Gastrocnemius medialis (tissue), 4 donors: ENCODE data around the gene PSG6.
"Not testable (repeated sequence)": the region's sequence is repeated elsewhere in the genome, so short reads cannot be mapped to it uniquely, and the experiment has no call there.

Experiments used
- POLR2A ChIP-seq, 2 donors: fragments of 450-650 bp; IDR thresholded peaks; one replicate each; pipeline ENCODE4 v1.6.1; 2017; ENCODE audit warnings: antibody characterized with exemption in 2 of 2, mild to moderate bottlenecking in 2 of 2, moderate library complexity in 2 of 2
- TF ChIP-seq, protein P1 (sequence below), 5 experiments: fragments of 450-650 bp in 3 of 5; fragments of 200-600 bp in 2 of 5; sonication (generic) in 2 of 5; IDR thresholded peaks in 4 of 5; conservative IDR thresholded peaks in 1 of 5; 1 replicate in 4 of 5; 2 replicates in 1 of 5; pipeline ENCODE4 v1.5.1; 2016 to 2019; ENCODE audit warnings: antibody characterized with exemption in 5 of 5, mild to moderate bottlenecking in 3 of 5, moderate library complexity in 3 of 5

DNA sequence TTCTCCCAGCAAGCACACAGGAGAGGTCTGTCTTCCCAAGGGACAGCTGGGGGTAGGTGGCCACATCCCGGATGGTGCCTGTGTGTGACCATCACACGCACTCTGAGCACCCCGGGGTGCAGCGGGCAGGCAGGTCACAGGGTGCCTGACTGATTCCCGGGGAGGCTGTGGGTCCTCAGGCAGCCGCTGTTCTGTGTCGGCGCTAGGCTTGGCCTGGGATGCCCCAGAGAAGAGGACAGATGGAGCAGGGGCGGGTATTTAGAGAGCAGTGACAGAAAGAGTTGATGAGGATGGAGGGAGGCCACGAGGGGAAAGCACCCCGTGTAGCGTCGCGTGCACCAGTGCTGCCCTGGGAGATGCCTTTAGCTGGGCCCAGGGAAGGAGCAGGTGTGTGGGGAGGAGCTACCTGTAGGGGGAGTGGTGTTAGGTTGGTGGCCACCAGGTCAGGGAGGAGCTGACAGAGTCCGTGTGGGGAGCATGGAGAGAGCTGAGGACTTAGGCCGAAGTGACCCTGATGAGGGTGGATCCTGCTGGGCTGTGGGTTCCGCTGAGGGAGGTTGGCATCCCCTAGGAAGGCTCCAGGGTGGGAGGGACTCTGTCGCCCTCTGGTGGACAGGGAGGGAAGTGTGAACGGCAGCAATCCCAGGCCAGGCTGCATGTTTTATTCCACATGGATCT, 60.7 kb downstream of the PSG6 start:
- TF ChIP-seq, protein P1, sequence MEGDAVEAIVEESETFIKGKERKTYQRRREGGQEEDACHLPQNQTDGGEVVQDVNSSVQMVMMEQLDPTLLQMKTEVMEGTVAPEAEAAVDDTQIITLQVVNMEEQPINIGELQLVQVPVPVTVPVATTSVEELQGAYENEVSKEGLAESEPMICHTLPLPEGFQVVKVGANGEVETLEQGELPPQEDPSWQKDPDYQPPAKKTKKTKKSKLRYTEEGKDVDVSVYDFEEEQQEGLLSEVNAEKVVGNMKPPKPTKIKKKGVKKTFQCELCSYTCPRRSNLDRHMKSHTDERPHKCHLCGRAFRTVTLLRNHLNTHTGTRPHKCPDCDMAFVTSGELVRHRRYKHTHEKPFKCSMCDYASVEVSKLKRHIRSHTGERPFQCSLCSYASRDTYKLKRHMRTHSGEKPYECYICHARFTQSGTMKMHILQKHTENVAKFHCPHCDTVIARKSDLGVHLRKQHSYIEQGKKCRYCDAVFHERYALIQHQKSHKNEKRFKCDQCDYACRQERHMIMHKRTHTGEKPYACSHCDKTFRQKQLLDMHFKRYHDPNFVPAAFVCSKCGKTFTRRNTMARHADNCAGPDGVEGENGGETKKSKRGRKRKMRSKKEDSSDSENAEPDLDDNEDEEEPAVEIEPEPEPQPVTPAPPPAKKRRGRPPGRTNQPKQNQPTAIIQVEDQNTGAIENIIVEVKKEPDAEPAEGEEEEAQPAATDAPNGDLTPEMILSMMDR (IDR thresholded peaks at IDR 0.05 in 4 of 5, conservative IDR thresholded peaks at IDR 0.05 in 1 of 5), result peak in 2 of 5 experiments; percentile 25 to 42
- TF ChIP-seq POLR2A (IDR thresholded peaks at IDR 0.05), result not testable (repeated sequence)
